ENCODE results near the gene GNB2.

The GNB2 gene

GRCh38 chr7:100671353-100672327 is 1.9 kb upstream of the GNB2 start:
- Histone ChIP-seq H3F3A (ENCODE audit: control insufficient read depth, insufficient read depth) (peaks cover 4% of the 10 kb centered on the region), H3K27me3 (ENCODE audit: control insufficient read depth, low read length) (peaks cover 30% of the 10 kb centered on the region), H3K4me1 (ENCODE audit: control insufficient read depth, low read length) (peaks cover 12% of the 10 kb centered on the region), H3K36me3 (ENCODE audit: control insufficient read depth, low read length) (peaks cover 12% of the 10 kb centered on the region), H3K4me3 (ENCODE audit: low read length) (no peak overlapping the region), H3K27ac (ENCODE audit: low read depth, low read length) (no peak overlapping the region), H3K4me2 (ENCODE audit: low read length) (no peak overlapping the region), H3K9me3 (ENCODE audit: control insufficient read depth, insufficient read depth, low read length) (no peaks in the 10 kb centered on the region), H3K79me2 (ENCODE audit: control insufficient read depth, low read length) (peaks cover 28% of the 10 kb centered on the region), H4K20me1 (ENCODE audit: control insufficient read depth, insufficient read depth, low read depth, low read length) (peaks cover 6% of the 10 kb centered on the region; the same call in 1 of the 2 replicates), H3K9me2 (replicated peaks; ENCODE audit: control insufficient read depth, low read length) (no peaks in the 10 kb centered on the region)
- TF ChIP-seq CTCF (IDR thresholded peaks at IDR 0.05; ENCODE audit: low read depth, low read length, poor library complexity, severe bottlenecking) (no peak), EZH2phosphoT487 (IDR thresholded peaks at IDR 0.05; ENCODE audit: borderline replicate concordance, low read length) (no peak)

- peaks cover 9% of the 10 kb centered on the region; the same call in 1 of the 2 replicates for H4K20me1 ChIP-seq (ENCODE audit: control insufficient read depth, insufficient read depth, low read depth, low read length)
- peaks cover 4% of the 10 kb centered on the region for H3F3A ChIP-seq (ENCODE audit: control insufficient read depth, insufficient read depth)
- no peaks in the 10 kb centered on the region for H3K9me2 ChIP-seq (replicated peaks; ENCODE audit: control insufficient read depth, low read length)
- peaks cover 18% of the 10 kb centered on the region for H3K27me3 ChIP-seq (ENCODE audit: control insufficient read depth, low read length)
- H3K4me3 ChIP-seq (ENCODE audit: low read length) = peak overlapping the region; percentile 93
- H3K4me1 ChIP-seq (ENCODE audit: control insufficient read depth, low read length) = peaks cover 14% of the 10 kb centered on the region
- H3K36me3 ChIP-seq (ENCODE audit: control insufficient read depth, low read length) = peaks cover 34% of the 10 kb centered on the region
- no peaks in the 10 kb centered on the region for H3K9me3 ChIP-seq (ENCODE audit: control insufficient read depth, insufficient read depth, low read length)
- TF ChIP-seq CTCF (IDR thresholded peaks at IDR 0.05; ENCODE audit: low read depth, low read length, poor library complexity, severe bottlenecking) = no peak
- no peak for TF ChIP-seq EZH2phosphoT487 (IDR thresholded peaks at IDR 0.05; ENCODE audit: borderline replicate concordance, low read length)
- peaks cover 44% of the 10 kb centered on the region for H3K79me2 ChIP-seq (ENCODE audit: control insufficient read depth, low read length)
- H3K4me2 ChIP-seq (ENCODE audit: low read length) = peak overlapping the region; percentile 67
- H3K27ac ChIP-seq (ENCODE audit: low read depth, low read length) = peak overlapping the region; percentile 73
Observed at GRCh38 chr7:100673942-100674410, 436 bp downstream of the GNB2 start.

GRCh38 chr7:100674411-100675104 is 1.0 kb downstream of the GNB2 start:
- H4K20me1 ChIP-seq (ENCODE audit: control insufficient read depth, insufficient read depth, low read depth, low read length) = peaks cover 9% of the 10 kb centered on the region; the same call in 1 of the 2 replicates
- peaks cover 39% of the 10 kb centered on the region for H3K36me3 ChIP-seq (ENCODE audit: control insufficient read depth, low read length)
- peaks cover 18% of the 10 kb centered on the region for H3K27me3 ChIP-seq (ENCODE audit: control insufficient read depth, low read length)
- peak overlapping the region; percentile 67 for H3K4me2 ChIP-seq (ENCODE audit: low read length)
- TF ChIP-seq CTCF (IDR thresholded peaks at IDR 0.05; ENCODE audit: low read depth, low read length, poor library complexity, severe bottlenecking) = peak; percentile 10
- no peak for TF ChIP-seq EZH2phosphoT487 (IDR thresholded peaks at IDR 0.05; ENCODE audit: borderline replicate concordance, low read length)
- H3F3A ChIP-seq (ENCODE audit: control insufficient read depth, insufficient read depth) = peaks cover 4% of the 10 kb centered on the region
- no peaks in the 10 kb centered on the region for H3K9me2 ChIP-seq (replicated peaks; ENCODE audit: control insufficient read depth, low read length)
- no peaks in the 10 kb centered on the region for H3K9me3 ChIP-seq (ENCODE audit: control insufficient read depth, insufficient read depth, low read length)
- peaks cover 44% of the 10 kb centered on the region for H3K79me2 ChIP-seq (ENCODE audit: control insufficient read depth, low read length)
- peak overlapping the region; percentile 93 for H3K4me3 ChIP-seq (ENCODE audit: low read length)
- H3K27ac ChIP-seq (ENCODE audit: low read depth, low read length) = peak overlapping the region; percentile 73
- peaks cover 14% of the 10 kb centered on the region for H3K4me1 ChIP-seq (ENCODE audit: control insufficient read depth, low read length)
